ENCODE measurements around the gene SC5D. TPM values are rescaled to one million over a fixed set of nuclear protein-coding genes. Genes with fewer than 3 reads are reported as not detected.
A peak's percentile ranks its signal among the peaks of the same experiment; 100 is the strongest.

Gene SC5D
- total RNA-seq, 2 donors from 2014 or later: 40.3 to 56.2 TPM

- intact Hi-C loops (cut with DNase I, micrococcal nuclease): loop anchor here in 1 of 2 donors (10.0 kb wide), 1 partner anchor 273 kb away; no protein-coding TSS in a partner anchor
- DNase-seq (peak; percentile 35 to 38), ATAC-seq (peak; percentile 94)
Measured at GRCh38 chr11:121321614-121322243, 29.2 kb downstream of the SC5D start.

GRCh38 chr11:121323046-121323607 lies 30.6 kb downstream of the SC5D start:
- no peak for DNase-seq
- no peak for ATAC-seq
- intact Hi-C loops (cut with DNase I, micrococcal nuclease): loop anchor here in 1 of 2 donors (10.0 kb wide), 1 partner anchor 272 kb away; no protein-coding TSS in a partner anchor

GRCh38 chr11:121326230-121326629 lies 33.7 kb downstream of the SC5D start:
- ATAC-seq: no peak
- no peak for DNase-seq
- intact Hi-C loops (cut with DNase I, micrococcal nuclease): loop anchor here in 1 of 2 donors (10.0 kb wide), 1 partner anchor 269 kb away; no protein-coding TSS in a partner anchor

DNA sequence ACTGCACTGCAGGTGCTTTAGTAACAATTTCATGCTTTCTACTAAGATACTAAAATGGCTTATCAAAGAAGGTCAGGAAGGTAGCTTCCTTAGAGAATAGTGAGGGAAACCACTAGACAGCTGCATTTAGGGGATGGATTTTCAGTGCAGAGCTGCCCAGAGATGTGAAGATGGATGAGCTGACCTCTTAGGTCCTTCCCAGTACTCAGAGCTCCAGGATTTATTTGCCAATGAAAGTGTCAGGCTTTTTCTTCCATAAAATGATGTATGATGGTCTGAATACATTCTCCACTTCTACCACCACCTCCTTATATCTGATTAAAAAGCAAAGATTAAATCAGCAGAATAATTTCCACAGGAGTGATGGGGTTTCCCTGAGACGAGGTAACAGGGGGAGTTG lies 35.0 kb downstream of the SC5D start:
- intact Hi-C loops (cut with DNase I, micrococcal nuclease): loop anchor here in 1 of 2 donors (10.0 kb wide), 1 partner anchor 267 kb away; no protein-coding TSS in a partner anchor
- ATAC-seq: no peak
- no peak for DNase-seq

DNA sequence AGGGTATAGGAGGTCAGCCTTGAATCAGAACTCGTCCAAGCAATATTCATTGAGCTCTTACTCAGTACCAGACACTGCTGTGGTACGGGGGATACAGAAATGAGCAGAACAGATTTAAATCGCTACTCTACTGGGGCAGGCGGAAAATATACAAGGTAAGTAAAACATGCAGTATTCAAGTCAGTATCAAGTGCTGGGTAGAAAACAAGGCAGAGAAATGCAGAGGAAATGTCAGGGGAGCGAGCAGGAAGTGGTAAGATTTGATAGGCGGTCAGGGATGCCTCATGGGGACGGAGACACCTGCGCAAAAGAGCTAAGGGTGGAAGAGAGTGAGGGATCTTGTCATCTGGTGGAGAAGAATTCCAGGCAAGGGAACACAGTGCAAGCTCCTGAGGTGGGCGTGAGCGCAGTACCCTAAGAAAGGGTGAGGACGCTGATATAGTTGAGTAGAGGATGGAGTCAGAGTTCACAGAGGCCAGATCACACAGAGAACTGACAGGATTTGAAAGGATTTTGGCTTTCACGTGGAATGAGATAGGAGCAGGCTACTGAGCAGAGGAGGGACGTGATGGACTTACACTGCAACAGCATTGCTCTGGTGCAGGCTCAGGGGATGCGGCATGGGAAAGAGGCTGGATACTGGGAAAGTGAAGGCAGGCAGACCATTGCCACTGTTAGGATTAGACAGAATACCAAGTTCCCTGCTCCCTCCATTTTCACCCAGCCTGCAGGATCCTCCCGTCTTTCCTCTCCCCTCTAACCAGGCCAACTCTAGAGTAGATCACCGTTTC lies 35.8 kb downstream of the SC5D start:
- intact Hi-C loops (cut with DNase I, micrococcal nuclease): loop anchor here in 1 of 2 donors (10.0 kb wide), 1 partner anchor 266 kb away; no protein-coding TSS in a partner anchor
- DNase-seq (no peak), ATAC-seq (no peak)

GRCh38 chr11:121328967-121329679 lies 36.6 kb downstream of the SC5D start:
- no peak for DNase-seq
- intact Hi-C loops (cut with DNase I, micrococcal nuclease): loop anchor here in 1 of 2 donors (10.0 kb wide), 1 partner anchor 266 kb away; no protein-coding TSS in a partner anchor
- ATAC-seq: no peak

- intact Hi-C loops (cut with DNase I, micrococcal nuclease): loop anchor here in 1 of 2 donors (10.0 kb wide), 1 partner anchor 265 kb away; no protein-coding TSS in a partner anchor
- ATAC-seq (peak; percentile 75), DNase-seq (no peak)
Measured at GRCh38 chr11:121329781-121330395, 37.3 kb downstream of the SC5D start.

DNA sequence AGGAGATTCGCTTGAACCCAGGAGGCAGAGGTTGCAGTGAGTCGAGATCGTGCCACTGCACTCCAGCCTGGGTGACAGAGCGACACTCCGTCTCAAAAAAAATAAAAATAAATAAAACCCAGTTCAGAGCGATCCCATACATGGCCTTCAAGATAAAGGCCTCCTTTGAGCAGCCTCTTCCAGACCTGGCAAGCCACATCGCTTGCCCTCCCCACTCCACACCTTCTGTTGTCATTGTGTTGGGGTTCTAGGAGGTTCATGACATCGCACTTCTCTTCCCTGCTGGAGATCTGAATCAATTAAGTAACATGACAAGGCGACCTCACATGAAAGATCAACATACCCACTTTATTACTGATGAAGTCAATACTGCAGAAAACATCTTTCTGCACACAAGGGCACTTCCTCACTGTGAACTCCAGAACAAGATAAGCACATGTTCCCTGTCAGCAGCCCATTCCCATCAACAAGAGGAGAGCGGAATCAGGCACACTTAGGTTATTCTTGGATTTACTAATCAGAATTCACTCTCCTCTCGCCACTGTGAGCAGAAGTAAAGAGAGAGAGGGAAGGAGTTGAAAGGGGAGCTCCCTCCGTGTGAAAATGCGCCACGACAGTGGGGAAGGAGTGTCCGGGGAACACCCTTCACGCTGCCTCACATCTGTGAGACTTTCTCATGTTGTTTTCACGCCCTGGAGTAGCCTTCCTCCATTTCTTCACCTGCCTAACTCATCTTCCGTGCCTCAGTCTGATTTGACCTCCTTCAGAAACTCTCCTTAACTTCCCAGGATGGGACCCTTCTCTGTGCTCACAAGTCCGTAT lies 38.3 kb downstream of the SC5D start:
- DNase-seq: no peak
- intact Hi-C loops (cut with DNase I, micrococcal nuclease): no loop called here
- ATAC-seq: no peak

- intact Hi-C loops (cut with DNase I, micrococcal nuclease): no loop called here
- no peak for DNase-seq
- ATAC-seq: no peak
Measured at GRCh38 chr11:121334973-121335710, 42.6 kb downstream of the SC5D start.

DNA sequence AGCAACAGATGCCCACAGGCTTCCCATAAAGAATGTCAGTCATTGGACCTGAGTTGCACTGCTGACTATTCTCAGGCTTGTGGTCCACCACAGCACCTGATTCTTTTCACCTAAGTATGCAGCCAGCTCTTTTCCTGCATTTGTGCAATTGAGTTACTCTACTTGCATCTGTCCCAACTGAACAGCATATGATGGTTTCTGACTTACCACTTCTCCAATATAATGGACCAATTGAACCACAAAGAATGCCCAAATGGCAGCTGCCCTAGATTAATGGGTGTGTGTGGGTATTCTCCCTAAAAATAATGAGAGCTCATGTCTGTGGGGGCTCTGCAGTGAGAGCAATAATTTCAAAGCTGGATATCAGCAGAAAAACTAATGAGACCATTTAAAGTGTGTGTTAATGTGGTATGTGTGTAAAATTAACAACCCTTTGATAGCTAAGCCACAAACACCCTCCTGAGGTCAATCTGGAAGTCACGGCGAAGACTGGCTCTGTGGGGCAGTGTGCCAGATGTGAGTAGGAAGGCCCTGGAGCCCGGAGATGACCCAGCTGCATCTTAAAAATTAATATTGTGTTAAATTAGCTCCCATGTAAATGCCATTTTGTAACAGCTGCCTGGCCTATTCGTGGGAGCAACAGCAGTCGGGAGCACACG lies 43.8 kb downstream of the SC5D start:
- ATAC-seq (no peak), DNase-seq (no peak)
- intact Hi-C loops (cut with DNase I, micrococcal nuclease): no loop called here

DNA sequence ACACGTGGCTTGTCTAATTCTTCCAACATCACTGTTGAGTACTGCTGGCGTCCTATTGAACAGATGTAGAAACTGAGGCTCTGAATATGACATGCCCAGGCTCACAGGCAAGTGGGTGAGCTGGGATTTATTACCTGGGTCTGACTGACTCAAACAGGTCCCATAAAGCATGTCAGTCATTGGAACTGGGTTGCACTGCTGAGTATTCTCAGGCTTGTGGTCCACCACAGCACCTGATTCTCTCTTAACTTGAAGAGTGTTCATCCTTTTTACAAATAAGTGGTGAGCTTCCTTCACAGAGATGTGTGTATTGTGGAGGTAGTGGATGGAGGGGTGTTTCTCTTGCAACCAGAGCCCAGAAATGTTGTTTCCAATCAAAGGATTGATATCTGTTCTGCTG lies 44.5 kb downstream of the SC5D start:
- DNase-seq: no peak
- ATAC-seq: no peak
- intact Hi-C loops (cut with DNase I, micrococcal nuclease): no loop called here

- intact Hi-C loops (cut with DNase I, micrococcal nuclease): no loop called here
- no peak for ATAC-seq
- no peak for DNase-seq
Measured at GRCh38 chr11:121337740-121338272, 45.2 kb downstream of the SC5D start.

DNA sequence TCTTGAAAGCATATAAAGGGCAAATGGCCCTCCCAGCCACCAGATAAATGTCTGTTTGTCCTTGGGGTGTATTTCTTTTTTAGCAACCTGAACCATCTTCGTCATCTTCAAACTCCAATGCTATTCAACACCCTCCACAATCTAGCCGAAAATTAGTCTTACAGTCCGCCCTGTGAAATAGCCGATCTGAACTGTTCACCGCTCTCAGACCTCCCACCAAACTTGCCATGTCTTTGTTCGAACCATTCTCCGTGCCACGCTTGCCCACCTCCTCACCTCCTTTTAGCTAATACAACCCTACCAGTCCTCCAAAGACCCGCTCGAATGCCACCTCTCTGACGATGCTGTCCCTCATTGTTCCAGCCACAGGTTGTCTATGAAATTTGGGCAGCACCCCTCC lies 46.0 kb downstream of the SC5D start:
- no peak for DNase-seq
- intact Hi-C loops (cut with DNase I, micrococcal nuclease): no loop called here
- no peak for ATAC-seq

DNA sequence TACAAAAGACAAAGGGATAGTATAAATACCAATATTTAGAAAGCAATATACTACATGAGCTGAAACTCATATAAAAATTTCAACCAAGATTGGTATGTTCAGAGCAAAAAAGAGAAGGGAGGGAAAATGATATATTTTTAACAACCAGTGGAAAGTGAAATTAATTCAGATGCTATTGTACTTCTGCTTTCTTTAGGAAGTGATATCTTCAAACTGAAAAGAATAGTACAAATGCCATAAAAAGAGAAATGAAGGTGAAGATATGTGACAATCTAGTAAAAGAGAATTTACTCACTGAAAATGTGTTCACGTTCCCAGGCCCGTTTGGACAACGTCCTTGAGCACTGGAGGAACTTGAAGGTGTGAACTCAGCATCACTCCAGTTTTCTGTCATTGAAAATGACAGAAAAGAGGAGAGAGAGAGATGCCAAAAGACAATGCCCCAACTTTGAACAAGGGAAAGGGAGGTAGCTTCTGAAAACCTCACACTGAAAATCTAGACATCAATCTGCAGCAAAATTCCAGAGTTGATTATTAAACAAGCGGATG lies 47.5 kb downstream of the SC5D start:
- intact Hi-C loops (cut with DNase I, micrococcal nuclease): no loop called here
- DNase-seq (no peak), ATAC-seq (no peak)

GRCh38 chr11:121341609-121342008 lies 49.0 kb downstream of the SC5D start:
- intact Hi-C loops (cut with DNase I, micrococcal nuclease): no loop called here
- DNase-seq (peak in 1 of 2 donors; percentile 23), ATAC-seq (peak; percentile 96)

DNA sequence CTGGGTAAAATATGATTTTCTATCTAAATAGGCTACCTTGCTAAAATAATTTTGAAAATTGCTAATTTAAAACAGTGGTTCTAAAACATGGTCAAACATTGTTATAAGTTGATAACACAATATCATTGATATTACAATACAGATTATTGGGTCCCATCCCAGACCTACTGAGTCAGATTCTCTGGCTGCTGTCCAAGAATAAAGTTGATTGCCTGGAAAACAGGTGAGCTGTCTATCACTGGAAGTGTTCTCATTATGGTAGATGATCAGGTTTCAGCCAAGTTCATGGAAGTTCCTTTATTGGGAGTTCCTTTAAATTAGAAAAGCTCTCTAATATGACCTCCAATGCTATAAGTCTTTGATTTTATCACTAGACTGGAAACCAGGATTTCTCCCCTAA lies 52.3 kb downstream of the SC5D start:
- no peak for DNase-seq
- no peak for ATAC-seq
- intact Hi-C loops (cut with DNase I, micrococcal nuclease): no loop called here
